OCI-LY1 (cell line): ENCODE measurements around the gene EPYC.

Experiments used
- EZH2 ChIP-seq: fragments of 200-600 bp; sonication (generic), shearing (Covaris generic); IDR thresholded peaks from 2 replicates; pipeline ENCODE4 v1.8.0; 2017; ENCODE audit warnings: borderline replicate concordance, mixed run types, mild to moderate bottlenecking, antibody characterized with exemption, low read length, moderate library complexity, mixed read lengths
- TF ChIP-seq, protein P1 (sequence below): fragments of 200-600 bp; sonication (generic), shearing (Covaris generic); IDR thresholded peaks from 2 replicates; pipeline ENCODE4 v1.5.1; 2017; ENCODE audit warnings: mild to moderate bottlenecking, antibody characterized with exemption, low read length, moderate library complexity, mixed read lengths

DNA sequence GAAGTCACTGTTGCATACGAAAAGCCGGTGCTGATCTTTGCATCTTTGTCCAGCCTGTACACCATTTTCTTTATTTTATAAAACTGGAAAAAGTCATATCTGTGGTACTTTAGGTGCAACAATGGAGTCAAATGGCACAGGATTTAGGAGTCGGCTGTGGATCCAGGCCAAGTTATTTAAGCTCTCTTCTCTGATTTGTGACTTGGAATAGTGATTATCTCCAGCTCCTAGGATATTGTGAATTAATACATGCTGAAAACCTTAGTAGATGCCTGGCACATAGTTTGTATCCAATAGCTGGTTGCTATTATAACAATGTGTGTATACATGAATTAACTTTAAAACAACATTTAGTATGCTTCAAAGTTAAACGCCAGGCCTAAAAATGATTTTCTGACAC is 43.6 kb downstream of the EPYC start:
- TF ChIP-seq, protein P1, sequence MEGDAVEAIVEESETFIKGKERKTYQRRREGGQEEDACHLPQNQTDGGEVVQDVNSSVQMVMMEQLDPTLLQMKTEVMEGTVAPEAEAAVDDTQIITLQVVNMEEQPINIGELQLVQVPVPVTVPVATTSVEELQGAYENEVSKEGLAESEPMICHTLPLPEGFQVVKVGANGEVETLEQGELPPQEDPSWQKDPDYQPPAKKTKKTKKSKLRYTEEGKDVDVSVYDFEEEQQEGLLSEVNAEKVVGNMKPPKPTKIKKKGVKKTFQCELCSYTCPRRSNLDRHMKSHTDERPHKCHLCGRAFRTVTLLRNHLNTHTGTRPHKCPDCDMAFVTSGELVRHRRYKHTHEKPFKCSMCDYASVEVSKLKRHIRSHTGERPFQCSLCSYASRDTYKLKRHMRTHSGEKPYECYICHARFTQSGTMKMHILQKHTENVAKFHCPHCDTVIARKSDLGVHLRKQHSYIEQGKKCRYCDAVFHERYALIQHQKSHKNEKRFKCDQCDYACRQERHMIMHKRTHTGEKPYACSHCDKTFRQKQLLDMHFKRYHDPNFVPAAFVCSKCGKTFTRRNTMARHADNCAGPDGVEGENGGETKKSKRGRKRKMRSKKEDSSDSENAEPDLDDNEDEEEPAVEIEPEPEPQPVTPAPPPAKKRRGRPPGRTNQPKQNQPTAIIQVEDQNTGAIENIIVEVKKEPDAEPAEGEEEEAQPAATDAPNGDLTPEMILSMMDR, result no peak
- no peak for TF ChIP-seq EZH2
